MM.1S (cell line): ENCODE data around the gene MAPK4.

Source experiments
- DNase-seq: peaks from one replicate; pipeline ENCODE4 v3.0.0-alpha.2; 2015
- H2AFZ ChIP-seq: fragments of 300-600 bp; sonication (generic); 2 replicates; pipeline ENCODE4 v1.6.0; 2016; ENCODE audit warnings: antibody characterized with exemption, low read length
- H3F3A ChIP-seq: fragments of 300-600 bp; sonication (generic); 2 replicates; pipeline ENCODE4 v1.6.1; 2016; ENCODE audit warnings: mild to moderate bottlenecking, antibody characterized with exemption, low read length, moderate library complexity, mixed read lengths; ENCODE audit not compliant: insufficient read depth
- H3K27ac ChIP-seq: fragments of 300-600 bp; sonication (generic); 2 replicates; pipeline ENCODE4 v1.5.1; 2016; ENCODE audit warnings: mild to moderate bottlenecking, low read length
- H3K27me3 ChIP-seq: fragments of 300-600 bp; sonication (generic); replicated peaks from 2 replicates; pipeline ENCODE4 v1.6.0; 2016; ENCODE audit warnings: low read length; ENCODE audit not compliant: insufficient read depth
- H3K36me3 ChIP-seq: fragments of 300-600 bp; sonication (generic); replicated peaks from 2 replicates; pipeline ENCODE4 v1.6.1; 2016; ENCODE audit warnings: mild to moderate bottlenecking, low read length, mixed read lengths; ENCODE audit not compliant: insufficient read depth
- H3K4me1 ChIP-seq: fragments of 300-600 bp; sonication (generic); 2 replicates; pipeline ENCODE4 v1.6.1; 2016; ENCODE audit warnings: low read length, mixed read lengths
- H3K4me2 ChIP-seq: fragments of 300-600 bp; sonication (generic); 2 replicates; pipeline ENCODE4 v1.6.0; 2016; ENCODE audit warnings: low read depth, low read length
- H3K4me3 ChIP-seq: fragments of 300-600 bp; sonication (generic); 2 replicates; pipeline ENCODE4 v1.5.1; 2016; ENCODE audit warnings: low read length, mixed read lengths
- H3K79me2 ChIP-seq: fragments of 300-600 bp; sonication (generic); 2 replicates; pipeline ENCODE4 v1.6.1; 2016; ENCODE audit warnings: mixed run types, low read length, mixed read lengths
- H3K9ac ChIP-seq: fragments of 300-600 bp; sonication (generic); 2 replicates; pipeline ENCODE4 v1.6.1; 2016; ENCODE audit warnings: low read length, mixed read lengths
- H3K9me2 ChIP-seq: fragments of 300-600 bp; sonication (generic); replicated peaks from 2 replicates; pipeline ENCODE4 v1.6.1; 2016; ENCODE audit warnings: mild to moderate bottlenecking, low read length, mixed read lengths; ENCODE audit not compliant: insufficient read depth
- H3K9me3 ChIP-seq: fragments of 300-600 bp; sonication (generic); replicated peaks from 2 replicates; pipeline ENCODE4 v1.6.1; 2016; ENCODE audit warnings: mild to moderate bottlenecking, low read length, mixed read lengths; ENCODE audit not compliant: insufficient read depth
- H4K20me1 ChIP-seq: fragments of 300-600 bp; sonication (generic); 2 replicates; pipeline ENCODE4 v1.6.1; 2016; ENCODE audit warnings: mild to moderate bottlenecking, low read length, moderate library complexity, mixed read lengths; ENCODE audit not compliant: insufficient read depth
- CTCF ChIP-seq: fragments of 300-600 bp; sonication (generic); IDR thresholded peaks from 2 replicates; pipeline ENCODE4 v1.5.1; 2016; ENCODE audit warnings: antibody characterized with exemption, low read length, mixed read lengths
- EZH2 ChIP-seq: fragments of 300-600 bp; sonication (generic); optimal IDR thresholded peaks from 2 replicates; pipeline ENCODE3; 2017; ENCODE audit warnings: low read depth, mild to moderate bottlenecking, antibody characterized with exemption, low read length, mixed read lengths
- EZH2phosphoT487 ChIP-seq: fragments of 300-600 bp; sonication (generic); IDR thresholded peaks from 2 replicates; pipeline ENCODE4 v1.6.1; 2018; ENCODE audit warnings: antibody characterized with exemption, low read length

Gene MAPK4

GRCh38 chr18:50633992-50634391, 74.1 kb downstream of the MAPK4 start:
- Histone ChIP-seq H3F3A (no peaks in the 10 kb centered on the region), H2AFZ (no peak overlapping the region), H3K9me3 (no peaks in the 10 kb centered on the region), H3K79me2 (no peaks in the 10 kb centered on the region), H3K4me3 (no peak overlapping the region), H3K4me2 (no peak overlapping the region), H3K9ac (no peak overlapping the region), H3K9me2 (no peaks in the 10 kb centered on the region), H3K27ac (no peak overlapping the region), H3K36me3 (no peaks in the 10 kb centered on the region), H3K4me1 (no peaks in the 10 kb centered on the region), H4K20me1 (no peaks in the 10 kb centered on the region), H3K27me3 (no peaks in the 10 kb centered on the region)
- TF ChIP-seq EZH2 (no peak), EZH2phosphoT487 (no peak), CTCF (no peak)
- DNase-seq = no peak

- H4K20me1 ChIP-seq = no peaks in the 10 kb centered on the region
- no peaks in the 10 kb centered on the region for H3F3A ChIP-seq
- no peaks in the 10 kb centered on the region for H3K36me3 ChIP-seq
- H2AFZ ChIP-seq = no peak overlapping the region
- TF ChIP-seq CTCF (no peak), EZH2phosphoT487 (no peak), EZH2 (no peak)
- no peak overlapping the region for H3K4me2 ChIP-seq
- H3K79me2 ChIP-seq = no peaks in the 10 kb centered on the region
- no peaks in the 10 kb centered on the region for H3K27me3 ChIP-seq
- no peak overlapping the region for H3K4me3 ChIP-seq
- no peak overlapping the region for H3K27ac ChIP-seq
- no peaks in the 10 kb centered on the region for H3K4me1 ChIP-seq
- DNase-seq = no peak
- H3K9me3 ChIP-seq = no peaks in the 10 kb centered on the region
- H3K9ac ChIP-seq = no peak overlapping the region
- H3K9me2 ChIP-seq = no peaks in the 10 kb centered on the region
Observed at GRCh38 chr18:50636366-50637057, 76.6 kb downstream of the MAPK4 start.

- no peak overlapping the region for H3K4me2 ChIP-seq
- no peak for DNase-seq
- no peak overlapping the region for H3K27ac ChIP-seq
- no peak for TF ChIP-seq CTCF
- no peak for TF ChIP-seq EZH2phosphoT487
- no peak for TF ChIP-seq EZH2
- no peak overlapping the region for H3K9ac ChIP-seq
- H4K20me1 ChIP-seq = no peaks in the 10 kb centered on the region
- H2AFZ ChIP-seq = no peak overlapping the region
- H3K4me1 ChIP-seq = no peaks in the 10 kb centered on the region
- H3K79me2 ChIP-seq = no peaks in the 10 kb centered on the region
- H3K9me3 ChIP-seq = no peaks in the 10 kb centered on the region
- no peaks in the 10 kb centered on the region for H3K36me3 ChIP-seq
- H3K9me2 ChIP-seq = no peaks in the 10 kb centered on the region
- H3K4me3 ChIP-seq = no peak overlapping the region
- no peaks in the 10 kb centered on the region for H3K27me3 ChIP-seq
- H3F3A ChIP-seq = no peaks in the 10 kb centered on the region
Observed at GRCh38 chr18:50638016-50638883, 78.4 kb downstream of the MAPK4 start.
